Spleen (tissue), 7 donors: Measurements from ENCODE around the gene FAM107B.

Source experiments
- POLR2A ChIP-seq, 3 donors: fragments of 450-650 bp; IDR thresholded peaks; one replicate each; pipeline ENCODE4 v1.5.1; 2017; ENCODE audit warnings: antibody characterized with exemption in 3 of 3, mild to moderate bottlenecking in 1 of 3
- POLR2AphosphoS5 ChIP-seq, 3 donors: sonication (generic); formaldehyde crosslinking; IDR thresholded peaks; one replicate each; pipeline ENCODE4 v1.5.1; 2017; ENCODE audit warnings: antibody characterized with exemption in 3 of 3
- TF ChIP-seq, protein P1 (sequence below), 11 experiments: fragments of 200-600 bp in 7 of 11; fragments of 450-650 bp in 4 of 11; sonication (generic) in 4 of 11; IDR thresholded peaks in 8 of 11; conservative IDR thresholded peaks in 3 of 11; 1 replicate in 7 of 11; 2 replicates in 4 of 11; pipeline versions ENCODE4 v1.4.0 to v1.8.0; 2016 to 2021; ENCODE audit warnings: antibody characterized with exemption in 11 of 11, inconsistent platforms in 4 of 11, mild to moderate bottlenecking in 1 of 11
- donor health status: DM: no; HTN: no; CAD: no; lungs with moderate emphysema.
- donor health status: DM: no; HTN: no; CAD: no.
- donor health status: DM: no; HTN: no; CAD: no.

DNA sequence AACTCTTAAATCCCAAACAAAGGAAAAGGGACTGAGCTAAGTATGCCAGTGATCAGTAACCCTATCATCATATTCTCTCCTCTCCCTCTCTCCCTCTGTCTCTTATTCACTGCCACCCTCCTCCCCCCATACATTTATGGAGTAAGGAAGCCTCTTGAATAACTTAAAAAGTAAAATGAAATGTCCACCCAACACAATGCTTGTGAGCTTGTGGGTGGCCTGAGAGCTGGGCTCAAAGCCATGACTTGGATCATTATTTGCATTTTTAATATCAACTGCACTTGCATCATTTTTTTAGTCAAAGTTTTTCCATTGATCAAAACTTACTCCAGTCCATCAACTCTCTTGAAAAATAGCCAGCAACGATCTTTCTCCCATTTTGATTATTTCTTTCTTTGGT, 46.8 kb downstream of the FAM107B start:
- TF ChIP-seq, protein P1, sequence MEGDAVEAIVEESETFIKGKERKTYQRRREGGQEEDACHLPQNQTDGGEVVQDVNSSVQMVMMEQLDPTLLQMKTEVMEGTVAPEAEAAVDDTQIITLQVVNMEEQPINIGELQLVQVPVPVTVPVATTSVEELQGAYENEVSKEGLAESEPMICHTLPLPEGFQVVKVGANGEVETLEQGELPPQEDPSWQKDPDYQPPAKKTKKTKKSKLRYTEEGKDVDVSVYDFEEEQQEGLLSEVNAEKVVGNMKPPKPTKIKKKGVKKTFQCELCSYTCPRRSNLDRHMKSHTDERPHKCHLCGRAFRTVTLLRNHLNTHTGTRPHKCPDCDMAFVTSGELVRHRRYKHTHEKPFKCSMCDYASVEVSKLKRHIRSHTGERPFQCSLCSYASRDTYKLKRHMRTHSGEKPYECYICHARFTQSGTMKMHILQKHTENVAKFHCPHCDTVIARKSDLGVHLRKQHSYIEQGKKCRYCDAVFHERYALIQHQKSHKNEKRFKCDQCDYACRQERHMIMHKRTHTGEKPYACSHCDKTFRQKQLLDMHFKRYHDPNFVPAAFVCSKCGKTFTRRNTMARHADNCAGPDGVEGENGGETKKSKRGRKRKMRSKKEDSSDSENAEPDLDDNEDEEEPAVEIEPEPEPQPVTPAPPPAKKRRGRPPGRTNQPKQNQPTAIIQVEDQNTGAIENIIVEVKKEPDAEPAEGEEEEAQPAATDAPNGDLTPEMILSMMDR (IDR thresholded peaks at IDR 0.05 in 8 of 11, conservative IDR thresholded peaks at IDR 0.05 in 3 of 11) = no peak
- TF ChIP-seq POLR2A (IDR thresholded peaks at IDR 0.05) (no peak), POLR2AphosphoS5 (IDR thresholded peaks at IDR 0.05) (no peak)
